RWPE2 (cell line): ENCODE results near the gene PEX6.

Source experiments
- ATAC-seq: fragments of 200-7000 bp; cut with Tn5 transposase; 3 replicates; pipeline ENCODE4 v1.9.1; 2021; ENCODE audit warnings: low read depth
- DNase-seq: peaks from one replicate; pipeline ENCODE4 v3.0.0-alpha.2; 2020; ENCODE audit warnings: low spot score
- H3K27ac ChIP-seq: fragments of 450-650 bp; 2 replicates; pipeline ENCODE4 v1.5.1; 2017; ENCODE audit warnings: mild to moderate bottlenecking; ENCODE audit not compliant: poor library complexity, severe bottlenecking
- H3K27me3 ChIP-seq: fragments of 250-450 bp; sonication (Bioruptor Pico); 2 replicates; pipeline ENCODE4 v1.5.1; 2021; ENCODE audit warnings: mild to moderate bottlenecking, moderate library complexity; ENCODE audit not compliant: insufficient read depth, poor library complexity, severe bottlenecking
- H3K36me3 ChIP-seq: fragments of 250-450 bp; sonication (Bioruptor Pico); 2 replicates; pipeline ENCODE4 v1.5.1; 2020; ENCODE audit warnings: low read depth, mild to moderate bottlenecking, moderate library complexity
- H3K4me1 ChIP-seq: fragments of 250-450 bp; sonication (Bioruptor Pico); 2 replicates; pipeline ENCODE4 v1.5.1; 2021; ENCODE audit warnings: mild to moderate bottlenecking, moderate library complexity; ENCODE audit not compliant: insufficient read depth, poor library complexity, severe bottlenecking
- H3K4me3 ChIP-seq: fragments of 250-450 bp; sonication (Bioruptor Pico); 2 replicates; pipeline ENCODE4 v1.5.1; 2021; ENCODE audit warnings: mild to moderate bottlenecking, moderate library complexity; ENCODE audit not compliant: severe bottlenecking
- H3K9me3 ChIP-seq: fragments of 250-450 bp; sonication (Bioruptor Pico); 2 replicates; pipeline ENCODE4 v1.5.1; 2021; ENCODE audit warnings: mild to moderate bottlenecking, moderate library complexity; ENCODE audit not compliant: severe bottlenecking
- TF ChIP-seq, protein P1 (sequence below): fragments of 450-650 bp; IDR thresholded peaks from one replicate; pipeline ENCODE4 v1.5.1; 2017; ENCODE audit warnings: mild to moderate bottlenecking, moderate library complexity; ENCODE audit not compliant: poor library complexity, severe bottlenecking

Gene PEX6

DNA sequence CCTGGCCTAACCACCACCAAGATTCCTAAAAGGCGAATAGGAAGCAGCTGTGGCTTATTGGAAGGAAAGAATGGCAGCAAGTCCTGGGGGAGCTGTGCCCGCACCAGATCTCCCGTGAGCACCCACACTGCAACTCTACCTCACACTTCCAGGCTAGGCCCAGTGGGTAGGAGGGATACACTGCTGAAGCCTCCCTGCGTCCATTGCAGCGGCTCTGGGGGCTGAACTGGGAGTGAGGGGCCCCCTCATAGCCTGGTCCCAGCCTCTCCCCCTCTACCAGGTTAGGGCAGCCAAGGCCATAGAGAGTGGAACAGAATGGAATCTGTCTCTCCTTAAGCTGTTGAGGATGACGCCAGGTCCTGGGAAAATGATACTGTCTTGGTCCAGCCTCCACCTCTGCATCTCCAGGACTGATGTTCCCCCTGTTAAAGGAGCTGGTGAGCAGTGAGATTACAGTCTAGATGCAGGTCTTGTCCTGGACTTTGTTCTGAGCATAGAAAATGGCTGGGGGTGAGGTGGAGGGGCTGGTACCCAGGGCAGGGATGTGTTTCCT is 38.4 kb downstream of the PEX6 start:
- Histone ChIP-seq H3K9me3 (no peaks in the 10 kb centered on the region), H3K4me3 (no peak overlapping the region), H3K36me3 (peaks cover 16% of the 10 kb centered on the region), H3K27me3 (no peaks in the 10 kb centered on the region), H3K4me1 (no peaks in the 10 kb centered on the region), H3K27ac (no peak overlapping the region)
- ATAC-seq (no peak), DNase-seq (no peak)
- TF ChIP-seq, protein P1, sequence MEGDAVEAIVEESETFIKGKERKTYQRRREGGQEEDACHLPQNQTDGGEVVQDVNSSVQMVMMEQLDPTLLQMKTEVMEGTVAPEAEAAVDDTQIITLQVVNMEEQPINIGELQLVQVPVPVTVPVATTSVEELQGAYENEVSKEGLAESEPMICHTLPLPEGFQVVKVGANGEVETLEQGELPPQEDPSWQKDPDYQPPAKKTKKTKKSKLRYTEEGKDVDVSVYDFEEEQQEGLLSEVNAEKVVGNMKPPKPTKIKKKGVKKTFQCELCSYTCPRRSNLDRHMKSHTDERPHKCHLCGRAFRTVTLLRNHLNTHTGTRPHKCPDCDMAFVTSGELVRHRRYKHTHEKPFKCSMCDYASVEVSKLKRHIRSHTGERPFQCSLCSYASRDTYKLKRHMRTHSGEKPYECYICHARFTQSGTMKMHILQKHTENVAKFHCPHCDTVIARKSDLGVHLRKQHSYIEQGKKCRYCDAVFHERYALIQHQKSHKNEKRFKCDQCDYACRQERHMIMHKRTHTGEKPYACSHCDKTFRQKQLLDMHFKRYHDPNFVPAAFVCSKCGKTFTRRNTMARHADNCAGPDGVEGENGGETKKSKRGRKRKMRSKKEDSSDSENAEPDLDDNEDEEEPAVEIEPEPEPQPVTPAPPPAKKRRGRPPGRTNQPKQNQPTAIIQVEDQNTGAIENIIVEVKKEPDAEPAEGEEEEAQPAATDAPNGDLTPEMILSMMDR, result no peak

DNA sequence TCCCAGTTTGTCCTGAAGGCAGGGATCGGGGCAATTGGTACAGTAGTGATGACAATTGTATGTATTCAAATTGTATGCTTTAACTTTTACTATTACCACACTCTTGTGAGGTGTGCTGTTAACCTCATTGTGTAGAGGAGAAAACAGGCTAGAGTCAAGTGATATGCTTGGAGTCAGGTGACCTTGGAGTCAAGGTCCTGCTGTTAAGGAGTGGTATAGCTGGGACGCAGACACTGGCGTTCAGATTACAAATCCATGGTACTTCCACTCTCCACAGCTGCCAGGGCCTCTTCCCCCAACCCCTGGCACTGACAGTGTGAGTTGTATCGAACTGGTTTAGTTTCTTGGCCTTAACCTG is 39.2 kb downstream of the PEX6 start:
- H3K27ac ChIP-seq, result no peak overlapping the region
- TF ChIP-seq, protein P1, result no peak
- H3K27me3 ChIP-seq, result no peaks in the 10 kb centered on the region
- no peaks in the 10 kb centered on the region for H3K4me1 ChIP-seq
- ATAC-seq, result no peak
- peaks cover 24% of the 10 kb centered on the region for H3K36me3 ChIP-seq
- H3K9me3 ChIP-seq, result no peaks in the 10 kb centered on the region
- no peak for DNase-seq
- no peak overlapping the region for H3K4me3 ChIP-seq

DNA sequence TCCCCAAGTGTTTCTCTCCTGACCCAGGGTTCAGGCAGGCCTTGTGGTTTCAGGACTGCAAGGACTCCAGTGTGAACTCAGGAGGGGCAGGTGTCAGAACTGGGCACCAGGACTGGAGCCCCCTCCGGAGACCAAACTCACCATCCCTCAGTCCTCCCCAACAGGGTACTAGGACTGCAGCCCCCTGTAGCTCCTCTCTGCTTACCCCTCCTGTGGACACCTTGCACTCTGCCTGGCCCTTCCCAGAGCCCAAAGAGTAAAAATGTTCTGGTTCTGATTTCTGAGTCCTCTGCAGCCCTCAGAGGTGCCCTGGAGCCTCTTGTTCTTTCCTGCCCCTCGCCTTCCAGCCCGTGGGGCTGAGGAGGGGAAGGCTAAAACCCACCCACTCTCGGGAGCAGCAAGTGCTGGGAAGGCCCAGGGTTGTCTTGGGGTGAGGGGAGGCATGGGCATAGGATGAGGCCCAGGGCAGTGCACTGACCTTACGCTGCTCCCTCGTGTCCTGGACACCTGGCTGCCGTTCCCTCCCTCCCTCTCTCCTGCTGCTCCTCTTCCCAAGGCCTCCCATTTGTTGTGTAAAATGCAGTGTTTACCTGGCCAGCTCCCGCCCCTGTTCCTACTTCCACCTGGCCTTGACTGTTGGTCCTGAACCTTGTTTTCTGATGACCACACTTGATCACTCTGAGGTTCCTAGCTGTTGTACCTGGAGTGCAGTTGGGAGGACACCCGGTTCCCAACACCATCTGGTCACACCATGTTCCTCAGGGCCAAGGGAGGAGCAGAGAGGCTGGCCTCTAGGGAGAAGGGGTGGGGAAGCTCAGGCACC is 39.8 kb downstream of the PEX6 start:
- TF ChIP-seq, protein P1, result no peak
- Histone ChIP-seq H3K36me3 (peaks cover 30% of the 10 kb centered on the region), H3K9me3 (no peaks in the 10 kb centered on the region), H3K4me3 (no peak overlapping the region), H3K4me1 (no peaks in the 10 kb centered on the region), H3K27ac (no peak overlapping the region), H3K27me3 (no peaks in the 10 kb centered on the region)
- no peak for DNase-seq
- ATAC-seq, result no peak

DNA sequence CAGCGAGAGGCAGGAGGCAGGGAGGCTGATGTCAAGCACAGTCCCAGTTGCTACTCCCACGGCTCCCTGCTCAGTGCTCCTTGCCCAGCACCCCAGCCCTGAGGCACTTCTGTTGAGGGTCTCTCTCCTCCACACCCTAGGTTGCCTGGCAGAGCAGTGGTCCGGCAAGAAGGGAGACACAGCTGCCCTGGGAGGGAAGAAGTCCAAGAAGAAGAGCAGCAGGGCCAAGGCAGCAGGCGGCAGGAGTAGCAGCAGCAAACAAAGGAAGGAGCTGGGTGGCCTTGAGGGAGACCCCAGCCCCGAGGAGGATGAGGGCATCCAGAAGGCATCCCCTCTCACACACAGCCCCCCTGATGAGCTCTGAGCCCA is 40.6 kb downstream of the PEX6 start:
- Histone ChIP-seq H3K27me3 (no peaks in the 10 kb centered on the region), H3K27ac (no peak overlapping the region), H3K36me3 (peaks cover 34% of the 10 kb centered on the region), H3K4me1 (peaks cover 2% of the 10 kb centered on the region), H3K4me3 (no peak overlapping the region), H3K9me3 (no peaks in the 10 kb centered on the region)
- ATAC-seq (no peak), DNase-seq (no peak)
- TF ChIP-seq, protein P1, result no peak
